K562 (cell line): Measurements from ENCODE around the gene SCN4A. TPM values are rescaled to one million over a fixed set of nuclear protein-coding genes. Genes with fewer than 3 reads are reported as not detected.
A peak's percentile ranks its signal among the peaks of the same experiment; 100 is the strongest.

Source experiments
- CBX5 ChIP-seq: IDR thresholded peaks from 2 replicates; pipeline ENCODE4 v1.6.1; 2014; ENCODE audit warnings: low read depth, borderline replicate concordance
- DNMT1 ChIP-seq: fragments of 450-650 bp; IDR thresholded peaks from 2 replicates; pipeline ENCODE4 v1.6.1; 2016; ENCODE audit warnings: antibody characterized with exemption, mild to moderate bottlenecking
- DPF2 ChIP-seq: fragments of 450-650 bp; IDR thresholded peaks from 2 replicates; pipeline ENCODE4 v1.6.1; 2016
- ERF ChIP-seq: fragments of 450-650 bp; formaldehyde crosslinking; IDR thresholded peaks from 2 replicates; pipeline ENCODE4 v1.4.0; 2020; ENCODE audit warnings: mild to moderate bottlenecking, mixed read lengths
- FOXM1 ChIP-seq, 2 experiments: fragments of 450-650 bp in 1 of 2; sonication (generic) in 1 of 2; formaldehyde crosslinking in 1 of 2; IDR thresholded peaks; 2 replicates each; pipeline versions ENCODE4 v1.6.1 to v1.9.0; 2017 to 2022; ENCODE audit warnings: low read depth in 2 of 2, mild to moderate bottlenecking in 2 of 2, missing genetic modification reagents in 1 of 2, moderate library complexity in 1 of 2
- GTF2A2 ChIP-seq: IDR thresholded peaks from 2 replicates; pipeline ENCODE4 v1.6.1; 2016; ENCODE audit warnings: mild to moderate bottlenecking, missing genetic modification characterization, missing compliant biosample characterization
- ILK ChIP-seq: fragments of 450-650 bp; IDR thresholded peaks from 2 replicates; pipeline ENCODE4 v1.6.1; 2016; ENCODE audit warnings: missing genetic modification characterization, low read depth, mild to moderate bottlenecking, missing compliant biosample characterization, moderate library complexity, borderline replicate concordance
- MTA3 ChIP-seq: fragments of 450-650 bp; formaldehyde crosslinking; IDR thresholded peaks from 2 replicates; pipeline ENCODE4 v1.6.1; 2017; ENCODE audit warnings: mild to moderate bottlenecking, borderline replicate concordance
- SMAD3 ChIP-seq: fragments of 450-650 bp; formaldehyde crosslinking; conservative IDR thresholded peaks from 2 replicates; pipeline ENCODE4 v1.4.0; 2020; ENCODE audit warnings: mild to moderate bottlenecking
- SRSF1 ChIP-seq: fragments of 200-400 bp; formaldehyde crosslinking; IDR thresholded peaks from 2 replicates; pipeline ENCODE4 v1.6.1; 2017; ENCODE audit warnings: mild to moderate bottlenecking, low read depth, low read length, moderate library complexity
- ZBED1 ChIP-seq: IDR thresholded peaks from 2 replicates; pipeline ENCODE4 v1.6.1; 2014
- ZFP30 ChIP-seq: fragments of 250-450 bp; sonication (Bioruptor Pico); IDR thresholded peaks from 2 replicates; pipeline ENCODE4 v1.8.0; 2022; ENCODE audit warnings: moderate library complexity, mild to moderate bottlenecking, inconsistent platforms, borderline replicate concordance
- ZKSCAN3 ChIP-seq: fragments of 250-450 bp; sonication (Bioruptor Pico); IDR thresholded peaks from 2 replicates; pipeline ENCODE4 v1.4.0; 2020
- ZNF263 ChIP-seq: sonication (generic); formaldehyde crosslinking; IDR thresholded peaks from 2 replicates; pipeline ENCODE4 v1.8.0; 2022; ENCODE audit warnings: mild to moderate bottlenecking, missing genetic modification reagents, borderline replicate concordance
- ZNF75A ChIP-seq: fragments of 450-650 bp; formaldehyde crosslinking; IDR thresholded peaks from 2 replicates; pipeline ENCODE4 v1.4.0; 2020; ENCODE audit warnings: mild to moderate bottlenecking
- polyA plus RNA-seq, 8 experiments: library from polyadenylated mRNA; depleted of rRNA in 4 of 8; stranded (reverse) in 5 of 8; unstranded in 3 of 8; fragments of >200 nt; fragmentation: Nextera tagmentation in 2 of 8; fragmentation: Illumina TruSeq in 1 of 8; extraction: Ambion mirVana in 2 of 8; extraction: Trizol in 1 of 8; gene quantifications; 2 replicates each; pipeline versions ENCODE4 v1.2.1 to v1.2.3, GENCODE V29; 2011 to 2014; ENCODE audit warnings: inconsistent platforms in 1 of 8, missing spikeins in 1 of 8
- total RNA-seq, 7 experiments: library from RNA; depleted of rRNA in 6 of 7; stranded (reverse); fragments of >200 nt in 6 of 7; fragmentation: Illumina TruSeq in 2 of 7; extraction: Trizol in 2 of 7; gene quantifications; 2 replicates each; pipeline versions ENCODE4 v1.2.1 to v1.2.3, GENCODE V29; 2011 to 2021; ENCODE audit warnings: low replicate concordance in 1 of 7
- TF ChIP-seq, protein P1 (sequence below): fragments of 450-650 bp; IDR thresholded peaks from 2 replicates; pipeline ENCODE4 v1.6.1; 2016; ENCODE audit warnings: mild to moderate bottlenecking
- TF ChIP-seq, protein P2 (sequence below): fragments of 450-650 bp; IDR thresholded peaks from 2 replicates; pipeline ENCODE4 v1.6.1; 2014; ENCODE audit warnings: low read depth, mild to moderate bottlenecking, moderate library complexity, borderline replicate concordance
- TF ChIP-seq, protein P3 (sequence below): sonication (generic); formaldehyde crosslinking; IDR thresholded peaks from 2 replicates; pipeline ENCODE4 v1.8.0; 2022; ENCODE audit warnings: mild to moderate bottlenecking, missing genetic modification reagents
- TF ChIP-seq, protein P4 (sequence below): fragments of 250-450 bp; sonication (Bioruptor Pico); IDR thresholded peaks from 2 replicates; pipeline ENCODE4 v1.4.0; 2020; ENCODE audit warnings: borderline replicate concordance
- TF ChIP-seq, protein P5 (sequence below), 2 experiments: fragments of 450-650 bp in 1 of 2; sonication (generic) in 1 of 2; formaldehyde crosslinking in 1 of 2; IDR thresholded peaks in 1 of 2; conservative IDR thresholded peaks in 1 of 2; 2 replicates each; pipeline versions ENCODE4 v1.6.1 to v1.8.1; 2016 to 2023; ENCODE audit warnings: mild to moderate bottlenecking in 2 of 2, moderate library complexity in 2 of 2, inconsistent platforms in 1 of 2, missing genetic modification reagents in 1 of 2

The SCN4A gene
- total and polyA plus RNA-seq, 9 of the 15 experiments (the other 6 are each of a cell fraction or from before 2014, with no cell fraction given): 0.29 to 2.6 (median 1.4) TPM

GRCh38 chr17:64006361-64007088 lies 33.8 kb upstream of the SCN4A start (continued):
- TF ChIP-seq, protein P1, sequence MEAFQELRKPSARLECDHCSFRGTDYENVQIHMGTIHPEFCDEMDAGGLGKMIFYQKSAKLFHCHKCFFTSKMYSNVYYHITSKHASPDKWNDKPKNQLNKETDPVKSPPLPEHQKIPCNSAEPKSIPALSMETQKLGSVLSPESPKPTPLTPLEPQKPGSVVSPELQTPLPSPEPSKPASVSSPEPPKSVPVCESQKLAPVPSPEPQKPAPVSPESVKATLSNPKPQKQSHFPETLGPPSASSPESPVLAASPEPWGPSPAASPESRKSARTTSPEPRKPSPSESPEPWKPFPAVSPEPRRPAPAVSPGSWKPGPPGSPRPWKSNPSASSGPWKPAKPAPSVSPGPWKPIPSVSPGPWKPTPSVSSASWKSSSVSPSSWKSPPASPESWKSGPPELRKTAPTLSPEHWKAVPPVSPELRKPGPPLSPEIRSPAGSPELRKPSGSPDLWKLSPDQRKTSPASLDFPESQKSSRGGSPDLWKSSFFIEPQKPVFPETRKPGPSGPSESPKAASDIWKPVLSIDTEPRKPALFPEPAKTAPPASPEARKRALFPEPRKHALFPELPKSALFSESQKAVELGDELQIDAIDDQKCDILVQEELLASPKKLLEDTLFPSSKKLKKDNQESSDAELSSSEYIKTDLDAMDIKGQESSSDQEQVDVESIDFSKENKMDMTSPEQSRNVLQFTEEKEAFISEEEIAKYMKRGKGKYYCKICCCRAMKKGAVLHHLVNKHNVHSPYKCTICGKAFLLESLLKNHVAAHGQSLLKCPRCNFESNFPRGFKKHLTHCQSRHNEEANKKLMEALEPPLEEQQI: no peak
- TF ChIP-seq, protein P2, sequence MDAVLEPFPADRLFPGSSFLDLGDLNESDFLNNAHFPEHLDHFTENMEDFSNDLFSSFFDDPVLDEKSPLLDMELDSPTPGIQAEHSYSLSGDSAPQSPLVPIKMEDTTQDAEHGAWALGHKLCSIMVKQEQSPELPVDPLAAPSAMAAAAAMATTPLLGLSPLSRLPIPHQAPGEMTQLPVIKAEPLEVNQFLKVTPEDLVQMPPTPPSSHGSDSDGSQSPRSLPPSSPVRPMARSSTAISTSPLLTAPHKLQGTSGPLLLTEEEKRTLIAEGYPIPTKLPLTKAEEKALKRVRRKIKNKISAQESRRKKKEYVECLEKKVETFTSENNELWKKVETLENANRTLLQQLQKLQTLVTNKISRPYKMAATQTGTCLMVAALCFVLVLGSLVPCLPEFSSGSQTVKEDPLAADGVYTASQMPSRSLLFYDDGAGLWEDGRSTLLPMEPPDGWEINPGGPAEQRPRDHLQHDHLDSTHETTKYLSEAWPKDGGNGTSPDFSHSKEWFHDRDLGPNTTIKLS: peak; percentile 81
- no peak for TF ChIP-seq ILK (tag)
- TF ChIP-seq SMAD3: no peak
- no peak for TF ChIP-seq SRSF1
- no peak for TF ChIP-seq ZBED1
- TF ChIP-seq ZNF263: peak; percentile 94
- no peak for TF ChIP-seq DNMT1
- TF ChIP-seq, protein P3, sequence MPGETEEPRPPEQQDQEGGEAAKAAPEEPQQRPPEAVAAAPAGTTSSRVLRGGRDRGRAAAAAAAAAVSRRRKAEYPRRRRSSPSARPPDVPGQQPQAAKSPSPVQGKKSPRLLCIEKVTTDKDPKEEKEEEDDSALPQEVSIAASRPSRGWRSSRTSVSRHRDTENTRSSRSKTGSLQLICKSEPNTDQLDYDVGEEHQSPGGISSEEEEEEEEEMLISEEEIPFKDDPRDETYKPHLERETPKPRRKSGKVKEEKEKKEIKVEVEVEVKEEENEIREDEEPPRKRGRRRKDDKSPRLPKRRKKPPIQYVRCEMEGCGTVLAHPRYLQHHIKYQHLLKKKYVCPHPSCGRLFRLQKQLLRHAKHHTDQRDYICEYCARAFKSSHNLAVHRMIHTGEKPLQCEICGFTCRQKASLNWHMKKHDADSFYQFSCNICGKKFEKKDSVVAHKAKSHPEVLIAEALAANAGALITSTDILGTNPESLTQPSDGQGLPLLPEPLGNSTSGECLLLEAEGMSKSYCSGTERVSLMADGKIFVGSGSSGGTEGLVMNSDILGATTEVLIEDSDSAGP (CRISPR knock-in tag): no peak
- TF ChIP-seq ERF: no peak
- TF ChIP-seq, protein P4, sequence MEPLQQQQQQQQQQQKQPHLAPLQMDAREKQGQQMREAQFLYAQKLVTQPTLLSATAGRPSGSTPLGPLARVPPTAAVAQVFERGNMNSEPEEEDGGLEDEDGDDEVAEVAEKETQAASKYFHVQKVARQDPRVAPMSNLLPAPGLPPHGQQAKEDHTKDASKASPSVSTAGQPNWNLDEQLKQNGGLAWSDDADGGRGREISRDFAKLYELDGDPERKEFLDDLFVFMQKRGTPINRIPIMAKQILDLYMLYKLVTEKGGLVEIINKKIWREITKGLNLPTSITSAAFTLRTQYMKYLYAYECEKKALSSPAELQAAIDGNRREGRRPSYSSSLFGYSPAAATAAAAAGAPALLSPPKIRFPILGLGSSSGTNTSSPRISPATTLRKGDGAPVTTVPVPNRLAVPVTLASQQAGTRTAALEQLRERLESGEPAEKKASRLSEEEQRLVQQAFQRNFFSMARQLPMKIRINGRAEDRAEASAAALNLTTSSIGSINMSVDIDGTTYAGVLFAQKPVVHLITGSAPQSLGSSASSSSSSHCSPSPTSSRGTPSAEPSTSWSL (CRISPR knock-in tag): no peak
- no peak for TF ChIP-seq CBX5
- TF ChIP-seq ZNF75A: no peak
- TF ChIP-seq, protein P5, sequence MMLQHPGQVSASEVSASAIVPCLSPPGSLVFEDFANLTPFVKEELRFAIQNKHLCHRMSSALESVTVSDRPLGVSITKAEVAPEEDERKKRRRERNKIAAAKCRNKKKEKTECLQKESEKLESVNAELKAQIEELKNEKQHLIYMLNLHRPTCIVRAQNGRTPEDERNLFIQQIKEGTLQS (IDR thresholded peaks at IDR 0.05): peak; percentile 89
- TF ChIP-seq, protein P5 (CRISPR knock-in tag; conservative IDR thresholded peaks at IDR 0.05): no peak; the same call in 1 of the 2 replicates
- TF ChIP-seq ZKSCAN3: no peak
- TF ChIP-seq FOXM1 (IDR thresholded peaks at IDR 0.05; ENCODE audit: low read depth): peak; percentile 43; the same call in 1 of the 2 replicates
- no peak for TF ChIP-seq FOXM1 (CRISPR knock-in tag; IDR thresholded peaks at IDR 0.05; ENCODE audit: low read depth)
- TF ChIP-seq GTF2A2 (tag): no peak
- TF ChIP-seq DPF2: peak; percentile 93
- TF ChIP-seq MTA3: peak; percentile 94
- TF ChIP-seq ZFP30 (CRISPR knock-in tag): no peak
